ENCODE results near the gene CTRL.
A peak's percentile ranks its signal among the peaks of the same experiment; 100 is the strongest.
"Not testable (repeated sequence)": the region's sequence is repeated elsewhere in the genome, so short reads cannot be mapped to it uniquely, and the experiment has no call there.

Gene CTRL

GRCh38 chr16:67937713-67938112, 6.1 kb upstream of the CTRL start:
- not testable (repeated sequence) for ATAC-seq

DNA sequence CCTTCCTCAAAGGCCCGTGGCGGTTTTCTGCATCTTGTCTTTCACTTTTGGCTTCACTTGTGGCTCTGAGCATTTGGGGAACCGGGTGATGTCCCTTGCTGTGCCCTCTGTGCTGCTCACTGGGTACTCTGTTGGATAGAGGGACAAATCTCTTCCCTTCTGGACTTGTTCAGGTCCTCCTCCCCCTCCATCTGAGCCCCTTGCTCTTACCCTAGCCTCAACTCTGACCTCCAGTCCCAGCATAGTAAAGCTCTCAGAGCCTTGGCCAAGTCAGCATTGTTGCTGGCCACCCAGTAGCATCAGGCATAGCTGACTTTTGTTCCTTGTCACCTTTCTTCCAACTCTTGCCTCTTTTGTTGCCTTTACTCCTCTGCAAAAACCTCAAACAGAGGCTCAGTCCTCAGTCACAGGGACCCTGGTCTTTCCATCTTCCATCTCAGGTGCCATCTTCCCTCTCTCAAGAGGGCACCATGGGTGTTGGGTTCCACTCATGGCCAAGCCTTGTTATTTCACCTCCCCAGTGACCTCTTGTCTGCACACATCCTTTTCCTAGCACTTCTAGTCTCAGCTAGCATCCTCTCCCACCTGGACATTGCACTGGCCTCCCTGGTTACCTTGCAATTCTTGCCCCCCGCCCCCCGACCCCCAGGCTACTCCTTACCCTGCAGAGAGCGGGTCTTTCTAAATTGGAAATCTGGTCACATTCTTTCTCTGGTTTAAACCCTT, 5.4 kb upstream of the CTRL start:
- ATAC-seq, result no peak
- TF ChIP-seq ZNF565 (CRISPR knock-in tag; conservative IDR thresholded peaks at IDR 0.05; ENCODE audit: low read depth) (no peak), ZNF8 (CRISPR knock-in tag; IDR thresholded peaks at IDR 0.05) (no peak), CREB5 (CRISPR knock-in tag; IDR thresholded peaks at IDR 0.05; ENCODE audit: low read depth) (no peak), ARNTL (CRISPR knock-in tag; IDR thresholded peaks at IDR 0.05; ENCODE audit: borderline replicate concordance, low read depth) (no peak), ZNF70 (CRISPR knock-in tag; IDR thresholded peaks at IDR 0.05) (no peak)
- TF ChIP-seq, protein P1, sequence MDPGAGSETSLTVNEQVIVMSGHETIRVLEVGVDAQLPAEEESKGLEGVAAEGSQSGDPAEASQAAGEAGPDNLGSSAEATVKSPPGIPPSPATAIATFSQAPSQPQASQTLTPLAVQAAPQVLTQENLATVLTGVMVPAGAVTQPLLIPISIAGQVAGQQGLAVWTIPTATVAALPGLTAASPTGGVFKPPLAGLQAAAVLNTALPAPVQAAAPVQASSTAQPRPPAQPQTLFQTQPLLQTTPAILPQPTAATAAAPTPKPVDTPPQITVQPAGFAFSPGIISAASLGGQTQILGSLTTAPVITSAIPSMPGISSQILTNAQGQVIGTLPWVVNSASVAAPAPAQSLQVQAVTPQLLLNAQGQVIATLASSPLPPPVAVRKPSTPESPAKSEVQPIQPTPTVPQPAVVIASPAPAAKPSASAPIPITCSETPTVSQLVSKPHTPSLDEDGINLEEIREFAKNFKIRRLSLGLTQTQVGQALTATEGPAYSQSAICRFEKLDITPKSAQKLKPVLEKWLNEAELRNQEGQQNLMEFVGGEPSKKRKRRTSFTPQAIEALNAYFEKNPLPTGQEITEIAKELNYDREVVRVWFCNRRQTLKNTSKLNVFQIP (CRISPR knock-in tag; IDR thresholded peaks at IDR 0.05; ENCODE audit: borderline replicate concordance, low read depth), result no peak

DNA sequence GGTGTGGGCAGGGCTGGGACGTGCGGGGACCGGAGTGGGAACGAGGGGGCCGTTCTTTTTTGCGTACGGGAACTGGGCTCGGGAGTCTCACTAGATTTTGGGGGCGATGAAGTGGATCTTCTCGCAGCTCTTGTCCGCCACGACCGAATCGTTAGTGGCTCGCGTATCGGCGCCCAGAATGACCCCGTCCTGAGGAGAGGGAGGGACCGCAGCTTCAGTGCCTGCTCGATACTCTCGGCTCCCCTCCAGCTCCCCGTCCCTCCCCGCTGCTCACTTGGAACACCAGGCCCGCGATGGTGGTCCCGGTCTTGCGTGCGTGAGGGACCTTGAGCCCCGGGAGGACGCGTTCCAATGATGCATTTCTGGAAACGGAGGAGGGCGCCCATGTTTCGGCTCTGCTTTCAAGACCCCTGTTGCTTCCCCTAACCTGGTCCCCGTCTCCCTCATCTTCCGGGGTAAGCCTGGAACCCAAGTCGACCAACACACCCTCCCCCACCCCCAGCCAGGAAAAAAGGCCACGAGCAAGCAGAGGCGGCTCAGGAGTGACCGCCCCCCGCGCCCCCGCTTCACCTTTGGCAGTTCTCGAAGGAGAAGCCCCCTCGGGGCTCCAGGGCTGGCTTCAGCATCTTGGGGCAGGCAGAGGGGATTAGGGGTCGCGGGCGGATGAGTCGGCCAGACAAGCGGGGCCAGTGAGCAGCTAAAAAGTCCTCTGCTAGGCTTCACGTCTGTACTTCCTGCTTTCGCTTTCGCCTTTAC, 4.6 kb upstream of the CTRL start, which contains the start of gene PSMB10:
TSS of gene PSMB10 (minus strand) at position 727 of the 756 bp plus-strand sequence. CDS start at position 626, 101 bp downstream.
- TF ChIP-seq CREB5 (CRISPR knock-in tag; IDR thresholded peaks at IDR 0.05; ENCODE audit: low read depth), result 0 out of 2 replicates have a peak, but pooled peaks have one; percentile 37
- TF ChIP-seq ISL1 (CRISPR knock-in tag; IDR thresholded peaks at IDR 0.05), result no peak
- ATAC-seq, result peak; percentile 44

- TF ChIP-seq GLIS3 (CRISPR knock-in tag; IDR thresholded peaks at IDR 0.05), result no peak
- TF ChIP-seq ARNTL (CRISPR knock-in tag; IDR thresholded peaks at IDR 0.05; ENCODE audit: borderline replicate concordance, low read depth), result no peak
- no peak for TF ChIP-seq OSR1 (CRISPR knock-in tag; IDR thresholded peaks at IDR 0.05)
- TF ChIP-seq ISL1 (CRISPR knock-in tag; IDR thresholded peaks at IDR 0.05), result no peak
- no peak for TF ChIP-seq CSDC2 (CRISPR knock-in tag; IDR thresholded peaks at IDR 0.05)
- TF ChIP-seq RARB (CRISPR knock-in tag; IDR thresholded peaks at IDR 0.05), result no peak
- TF ChIP-seq, protein P2, sequence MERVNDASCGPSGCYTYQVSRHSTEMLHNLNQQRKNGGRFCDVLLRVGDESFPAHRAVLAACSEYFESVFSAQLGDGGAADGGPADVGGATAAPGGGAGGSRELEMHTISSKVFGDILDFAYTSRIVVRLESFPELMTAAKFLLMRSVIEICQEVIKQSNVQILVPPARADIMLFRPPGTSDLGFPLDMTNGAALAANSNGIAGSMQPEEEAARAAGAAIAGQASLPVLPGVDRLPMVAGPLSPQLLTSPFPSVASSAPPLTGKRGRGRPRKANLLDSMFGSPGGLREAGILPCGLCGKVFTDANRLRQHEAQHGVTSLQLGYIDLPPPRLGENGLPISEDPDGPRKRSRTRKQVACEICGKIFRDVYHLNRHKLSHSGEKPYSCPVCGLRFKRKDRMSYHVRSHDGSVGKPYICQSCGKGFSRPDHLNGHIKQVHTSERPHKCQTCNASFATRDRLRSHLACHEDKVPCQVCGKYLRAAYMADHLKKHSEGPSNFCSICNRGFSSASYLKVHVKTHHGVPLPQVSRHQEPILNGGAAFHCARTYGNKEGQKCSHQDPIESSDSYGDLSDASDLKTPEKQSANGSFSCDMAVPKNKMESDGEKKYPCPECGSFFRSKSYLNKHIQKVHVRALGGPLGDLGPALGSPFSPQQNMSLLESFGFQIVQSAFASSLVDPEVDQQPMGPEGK (CRISPR knock-in tag; IDR thresholded peaks at IDR 0.05; ENCODE audit: borderline replicate concordance), result no peak
- TF ChIP-seq BACH2 (CRISPR knock-in tag; IDR thresholded peaks at IDR 0.05; ENCODE audit: borderline replicate concordance), result no peak
- peak; percentile 92 for ATAC-seq
Observed at GRCh38 chr16:67935402-67936123, 3.9 kb upstream of the CTRL start.

- TF ChIP-seq RARB (CRISPR knock-in tag; IDR thresholded peaks at IDR 0.05), result no peak
- TF ChIP-seq, protein P3, sequence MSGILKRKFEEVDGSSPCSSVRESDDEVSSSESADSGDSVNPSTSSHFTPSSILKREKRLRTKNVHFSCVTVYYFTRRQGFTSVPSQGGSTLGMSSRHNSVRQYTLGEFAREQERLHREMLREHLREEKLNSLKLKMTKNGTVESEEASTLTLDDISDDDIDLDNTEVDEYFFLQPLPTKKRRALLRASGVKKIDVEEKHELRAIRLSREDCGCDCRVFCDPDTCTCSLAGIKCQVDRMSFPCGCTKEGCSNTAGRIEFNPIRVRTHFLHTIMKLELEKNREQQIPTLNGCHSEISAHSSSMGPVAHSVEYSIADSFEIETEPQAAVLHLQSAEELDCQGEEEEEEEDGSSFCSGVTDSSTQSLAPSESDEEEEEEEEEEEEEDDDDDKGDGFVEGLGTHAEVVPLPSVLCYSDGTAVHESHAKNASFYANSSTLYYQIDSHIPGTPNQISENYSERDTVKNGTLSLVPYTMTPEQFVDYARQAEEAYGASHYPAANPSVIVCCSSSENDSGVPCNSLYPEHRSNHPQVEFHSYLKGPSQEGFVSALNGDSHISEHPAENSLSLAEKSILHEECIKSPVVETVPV (CRISPR knock-in tag; IDR thresholded peaks at IDR 0.05), result no peak
- no peak for TF ChIP-seq GLIS3 (CRISPR knock-in tag; IDR thresholded peaks at IDR 0.05)
- TF ChIP-seq ESRRG (CRISPR knock-in tag; IDR thresholded peaks at IDR 0.05), result no peak
- TF ChIP-seq ZNF70 (CRISPR knock-in tag; IDR thresholded peaks at IDR 0.05), result no peak
- no peak for TF ChIP-seq ZFP3 (CRISPR knock-in tag; IDR thresholded peaks at IDR 0.05)
- TF ChIP-seq ISL1 (CRISPR knock-in tag; IDR thresholded peaks at IDR 0.05), result no peak
- no peak for TF ChIP-seq OSR1 (CRISPR knock-in tag; IDR thresholded peaks at IDR 0.05)
- TF ChIP-seq, protein P4, sequence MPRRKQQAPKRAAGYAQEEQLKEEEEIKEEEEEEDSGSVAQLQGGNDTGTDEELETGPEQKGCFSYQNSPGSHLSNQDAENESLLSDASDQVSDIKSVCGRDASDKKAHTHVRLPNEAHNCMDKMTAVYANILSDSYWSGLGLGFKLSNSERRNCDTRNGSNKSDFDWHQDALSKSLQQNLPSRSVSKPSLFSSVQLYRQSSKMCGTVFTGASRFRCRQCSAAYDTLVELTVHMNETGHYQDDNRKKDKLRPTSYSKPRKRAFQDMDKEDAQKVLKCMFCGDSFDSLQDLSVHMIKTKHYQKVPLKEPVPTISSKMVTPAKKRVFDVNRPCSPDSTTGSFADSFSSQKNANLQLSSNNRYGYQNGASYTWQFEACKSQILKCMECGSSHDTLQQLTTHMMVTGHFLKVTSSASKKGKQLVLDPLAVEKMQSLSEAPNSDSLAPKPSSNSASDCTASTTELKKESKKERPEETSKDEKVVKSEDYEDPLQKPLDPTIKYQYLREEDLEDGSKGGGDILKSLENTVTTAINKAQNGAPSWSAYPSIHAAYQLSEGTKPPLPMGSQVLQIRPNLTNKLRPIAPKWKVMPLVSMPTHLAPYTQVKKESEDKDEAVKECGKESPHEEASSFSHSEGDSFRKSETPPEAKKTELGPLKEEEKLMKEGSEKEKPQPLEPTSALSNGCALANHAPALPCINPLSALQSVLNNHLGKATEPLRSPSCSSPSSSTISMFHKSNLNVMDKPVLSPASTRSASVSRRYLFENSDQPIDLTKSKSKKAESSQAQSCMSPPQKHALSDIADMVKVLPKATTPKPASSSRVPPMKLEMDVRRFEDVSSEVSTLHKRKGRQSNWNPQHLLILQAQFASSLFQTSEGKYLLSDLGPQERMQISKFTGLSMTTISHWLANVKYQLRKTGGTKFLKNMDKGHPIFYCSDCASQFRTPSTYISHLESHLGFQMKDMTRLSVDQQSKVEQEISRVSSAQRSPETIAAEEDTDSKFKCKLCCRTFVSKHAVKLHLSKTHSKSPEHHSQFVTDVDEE (CRISPR knock-in tag; IDR thresholded peaks at IDR 0.05), result no peak
- TF ChIP-seq ARNTL (CRISPR knock-in tag; IDR thresholded peaks at IDR 0.05; ENCODE audit: borderline replicate concordance, low read depth), result no peak
- TF ChIP-seq, protein P2 (CRISPR knock-in tag; IDR thresholded peaks at IDR 0.05; ENCODE audit: borderline replicate concordance), result no peak
- peak; percentile 13 for ATAC-seq
Observed at GRCh38 chr16:67935101-67935401, 3.4 kb upstream of the CTRL start.

Measured in SK-N-SH treated with all-trans-retinoic acid at 6 μM for 48 hours (cell line).